Muscle layer of colon (tissue), 2 donors: ENCODE data around the gene MERTK.
"Not testable (repeated sequence)": the region's sequence is repeated elsewhere in the genome, so short reads cannot be mapped to it uniquely, and the experiment has no call there.

Experiments
- H3K27ac ChIP-seq: one replicate; pipeline ENCODE4 v1.7.0; 2013; ENCODE audit warnings: low read depth, mild to moderate bottlenecking, low read length, moderate library complexity
- H3K27me3 ChIP-seq, 2 donors: one replicate each; pipeline ENCODE4 v1.7.0; 2013; ENCODE audit warnings: low read length in 2 of 2, mild to moderate bottlenecking in 2 of 2; ENCODE audit not compliant: insufficient read depth in 2 of 2, control insufficient read depth in 1 of 2
- H3K36me3 ChIP-seq: one replicate; pipeline ENCODE4 v1.7.0; 2013; ENCODE audit warnings: mild to moderate bottlenecking, low read length; ENCODE audit not compliant: insufficient read depth
- H3K4me1 ChIP-seq: one replicate; pipeline ENCODE4 v1.7.0; 2013; ENCODE audit warnings: mild to moderate bottlenecking, low read length; ENCODE audit not compliant: insufficient read depth
- H3K4me3 ChIP-seq, 2 donors: one replicate each; pipeline ENCODE4 v1.7.0; 2013; ENCODE audit warnings: low read length in 2 of 2, low read depth in 1 of 2, mild to moderate bottlenecking in 1 of 2, moderate library complexity in 1 of 2
- H3K9ac ChIP-seq: one replicate; pipeline ENCODE4 v1.7.0; 2013; ENCODE audit warnings: low read length
- H3K9me3 ChIP-seq: one replicate; pipeline ENCODE4 v1.7.0; 2013; ENCODE audit warnings: mild to moderate bottlenecking, low read length
- donor health status: abdominal sarcoma.
- donor health status: Adenocarcinoma of cecum.

The MERTK gene

DNA sequence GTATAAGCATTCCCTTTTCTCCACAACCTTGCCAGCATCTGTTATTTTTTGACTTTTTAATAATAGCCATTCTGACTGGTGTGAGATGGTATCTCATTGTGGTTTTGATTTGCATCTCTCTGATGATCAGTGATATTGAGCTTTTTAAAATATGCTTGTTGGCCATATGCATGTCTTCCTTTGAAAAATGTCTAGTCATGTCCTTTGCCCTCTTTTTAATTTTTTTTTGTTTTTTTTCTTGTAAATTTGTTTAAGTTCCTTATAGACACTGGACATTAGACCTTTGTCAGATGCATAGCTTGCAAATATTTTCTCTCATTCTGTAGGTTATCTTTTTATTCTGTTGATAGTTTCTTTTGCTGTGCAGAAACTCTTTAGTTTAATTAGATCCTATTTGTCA is 171.4 kb downstream of the MERTK start:
- H3K27me3 ChIP-seq, H3K4me1 ChIP-seq, H3K27ac ChIP-seq, H3K4me3 ChIP-seq, H3K9me3 ChIP-seq, H3K9ac ChIP-seq: not testable (repeated sequence)
- H3K36me3 ChIP-seq, result peaks cover 30% of the 10 kb centered on the region

DNA sequence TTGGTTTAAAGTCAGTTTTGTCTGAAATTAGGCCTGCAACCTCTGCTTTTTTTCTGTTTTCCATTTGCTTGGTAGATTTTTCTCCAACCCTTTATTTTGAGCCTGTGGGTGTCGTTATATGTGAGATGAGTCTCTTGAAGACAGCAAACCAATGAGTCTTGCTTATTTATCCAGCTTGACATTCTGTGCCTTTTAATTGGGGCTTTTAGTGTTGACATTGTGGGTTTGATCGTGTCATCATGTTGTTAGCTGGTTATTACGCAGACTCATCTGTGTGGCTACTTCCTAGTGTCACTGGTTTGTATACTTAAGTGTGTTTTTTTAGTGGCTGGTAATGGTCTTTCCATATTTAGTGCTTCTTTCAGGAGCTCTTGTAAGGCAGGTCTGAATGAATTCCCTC is 175.5 kb downstream of the MERTK start:
- no peak overlapping the region for H3K4me3 ChIP-seq
- H3K9me3 ChIP-seq, result no peaks in the 10 kb centered on the region
- H3K4me1 ChIP-seq, result no peaks in the 10 kb centered on the region
- H3K27ac ChIP-seq, result no peak overlapping the region
- H3K9ac ChIP-seq, result no peak overlapping the region
- no peaks in the 10 kb centered on the region for H3K27me3 ChIP-seq
- peaks cover 18% of the 10 kb centered on the region for H3K36me3 ChIP-seq

DNA sequence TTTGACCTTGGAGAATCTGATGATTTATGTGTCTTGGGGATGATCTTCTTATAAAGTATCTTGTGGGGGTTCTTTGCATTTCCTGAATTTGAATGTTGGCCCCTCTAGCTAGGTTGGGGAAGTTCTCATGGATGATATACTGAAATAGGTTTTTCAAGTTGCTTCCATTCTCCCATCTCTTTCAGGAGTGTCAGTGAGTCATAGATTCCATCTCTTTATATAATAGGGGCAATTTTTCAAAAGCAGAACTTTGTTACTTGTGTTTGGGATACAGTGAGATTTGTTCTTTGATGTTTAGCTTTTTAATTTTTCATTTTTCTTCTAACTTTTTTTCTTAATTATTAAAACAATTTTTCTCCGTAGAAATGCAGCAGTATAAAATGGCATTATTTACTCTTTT is 176.1 kb downstream of the MERTK start:
- Histone ChIP-seq H3K27ac (no peak overlapping the region), H3K4me1 (no peaks in the 10 kb centered on the region), H3K27me3 (no peaks in the 10 kb centered on the region), H3K36me3 (peaks cover 11% of the 10 kb centered on the region), H3K9ac (no peak overlapping the region), H3K9me3 (no peaks in the 10 kb centered on the region), H3K4me3 (no peak overlapping the region)

DNA sequence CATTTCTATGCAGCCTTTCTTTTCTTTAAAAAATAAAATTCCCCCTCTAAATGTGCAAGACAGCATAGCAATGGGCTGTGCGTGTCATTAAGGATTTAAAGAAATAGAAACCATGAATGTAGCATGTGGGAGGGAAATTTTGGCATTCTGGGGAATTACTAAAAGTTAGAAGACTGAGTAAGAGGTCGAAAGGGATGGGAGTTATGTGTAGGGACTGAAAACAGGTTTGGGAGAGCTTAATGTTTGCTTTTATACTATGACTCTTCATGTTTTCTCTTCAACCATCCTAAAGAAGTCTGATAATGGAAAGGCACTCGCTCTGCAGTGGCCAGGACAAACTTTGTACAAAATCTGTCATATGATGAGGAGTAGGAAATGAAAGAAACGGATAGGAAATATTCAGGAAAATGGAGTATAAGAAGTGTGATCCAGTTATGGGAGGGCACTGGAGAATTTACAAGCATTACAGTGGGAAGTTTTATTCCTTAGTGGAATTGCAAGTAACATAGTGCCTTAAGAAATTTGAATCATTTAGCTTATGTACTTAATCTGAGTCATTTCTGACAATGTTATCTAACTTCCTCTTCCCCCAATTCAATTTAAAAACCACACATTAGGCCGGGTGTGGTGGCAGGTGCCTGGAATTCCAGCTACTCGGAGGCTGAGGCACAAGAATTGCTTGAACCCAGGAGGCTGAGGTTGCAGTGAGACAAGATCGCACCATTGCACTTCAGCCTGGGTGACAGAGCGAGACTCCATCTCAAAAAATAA is 177.3 kb downstream of the MERTK start:
- Histone ChIP-seq H3K36me3 (peaks cover 8% of the 10 kb centered on the region), H3K27me3 (no peaks in the 10 kb centered on the region), H3K4me1 (no peaks in the 10 kb centered on the region), H3K9ac (no peak overlapping the region), H3K4me3 (no peak overlapping the region), H3K9me3 (no peaks in the 10 kb centered on the region), H3K27ac (no peak overlapping the region)

GRCh38 chr2:112077814-112078213 is 179.4 kb downstream of the MERTK start:
- no peak overlapping the region for H3K27ac ChIP-seq

More at GRCh38 chr2:112077814-112078213, 179.4 kb downstream of the MERTK start:
- H3K36me3 ChIP-seq, result peaks cover 16% of the 10 kb centered on the region
- H3K9ac ChIP-seq, result no peak overlapping the region
- H3K9me3 ChIP-seq, result no peaks in the 10 kb centered on the region
- no peaks in the 10 kb centered on the region for H3K4me1 ChIP-seq
- H3K4me3 ChIP-seq, result no peak overlapping the region
- H3K27me3 ChIP-seq, result no peaks in the 10 kb centered on the region
